Right atrium auricular region (tissue), 2 donors: ENCODE measurements around the gene MTOR. TPM values are rescaled to one million over a fixed set of nuclear protein-coding genes. Genes with fewer than 3 reads are reported as not detected.
A peak's percentile ranks its signal among the peaks of the same experiment; 100 is the strongest.

Experiments used
- DNase-seq: peaks from one replicate; pipeline ENCODE4 v3.0.0-alpha.2; 2019; ENCODE audit warnings: low spot score
- H3K27ac ChIP-seq, 2 donors: fragments of 200-600 bp; sonication (generic); 1 replicate in 1 of 2; 2 replicates in 1 of 2; pipeline ENCODE4 v1.5.1; 2016 to 2019
- H3K27me3 ChIP-seq, 2 donors: fragments of 200-600 bp; sonication (generic); one replicate each; pipeline versions ENCODE4 v1.5.1 to v1.6.0; 2017 to 2019
- H3K36me3 ChIP-seq: fragments of 200-600 bp; sonication (generic); one replicate; pipeline ENCODE4 v1.5.1; 2016
- H3K4me1 ChIP-seq, 2 donors: fragments of 200-600 bp; sonication (generic); one replicate each; pipeline versions ENCODE4 v1.5.1 to v1.6.0; 2017 to 2019
- H3K4me3 ChIP-seq, 2 donors: fragments of 200-600 bp; sonication (generic); 1 replicate in 1 of 2; 2 replicates in 1 of 2; pipeline ENCODE4 v1.5.1; 2017 to 2019; ENCODE audit warnings: mild to moderate bottlenecking in 1 of 2, moderate library complexity in 1 of 2
- H3K9me3 ChIP-seq, 2 donors: fragments of 200-600 bp; sonication (generic); one replicate each; pipeline ENCODE4 v1.5.1; 2019
- CTCF ChIP-seq, 2 donors: fragments of 200-600 bp; sonication (generic); IDR thresholded peaks; one replicate each; pipeline ENCODE4 v1.5.1; 2019; ENCODE audit warnings: antibody characterized with exemption in 2 of 2
- total RNA-seq, 2 donors: library from RNA; depleted of rRNA; stranded (reverse); fragments of >200 nt; gene quantifications; one replicate each; pipeline ENCODE4 v1.1.0, GENCODE V29; 2016

MTOR gene
- total RNA-seq, 2 donors from 2014 or later = 28.1 to 36.0 TPM

DNA sequence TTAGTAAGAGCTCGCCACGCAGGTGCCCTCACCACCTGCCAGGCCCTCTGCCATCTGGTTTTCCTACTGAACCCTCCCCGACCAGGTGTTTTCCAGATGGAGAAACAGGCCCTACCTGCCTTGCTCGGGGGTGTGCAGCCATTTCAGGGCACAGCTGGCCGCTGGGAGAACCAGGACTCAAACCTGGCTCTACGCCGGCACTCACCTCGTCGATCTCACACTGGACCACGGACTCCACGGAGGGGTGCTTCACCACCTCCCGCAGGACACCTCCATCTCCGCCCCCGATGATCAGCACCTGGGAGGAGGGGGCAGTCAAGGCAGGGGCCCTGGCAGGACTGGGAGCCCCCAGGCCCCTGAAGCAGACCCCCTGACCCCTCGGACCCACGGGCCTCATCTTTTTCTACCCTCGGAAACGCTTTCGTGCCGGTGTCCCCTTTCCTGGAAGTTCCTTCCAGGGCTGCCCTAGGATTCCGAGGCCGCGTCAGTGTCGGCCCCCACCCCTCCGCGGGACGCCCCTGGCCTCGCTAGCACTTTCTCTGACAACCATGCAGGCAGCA, 203.7 kb downstream of the MTOR start:
- Histone ChIP-seq H3K4me3 (peak overlapping the region; percentile 97 to 98), H3K36me3 (peaks cover 18% of the 10 kb centered on the region), H3K4me1 (peaks cover 0 to 27% of the 10 kb centered on the region in 2 donors), H3K27ac (no peak overlapping the region), H3K9me3 (no peaks in the 10 kb centered on the region), H3K27me3 (no peaks in the 10 kb centered on the region)
- no peak for TF ChIP-seq CTCF (IDR thresholded peaks at IDR 0.05)
- DNase-seq = no peak

- no peak for TF ChIP-seq CTCF (IDR thresholded peaks at IDR 0.05)
Measured at GRCh38 chr1:11058026-11058425, 204.3 kb downstream of the MTOR start.

DNA sequence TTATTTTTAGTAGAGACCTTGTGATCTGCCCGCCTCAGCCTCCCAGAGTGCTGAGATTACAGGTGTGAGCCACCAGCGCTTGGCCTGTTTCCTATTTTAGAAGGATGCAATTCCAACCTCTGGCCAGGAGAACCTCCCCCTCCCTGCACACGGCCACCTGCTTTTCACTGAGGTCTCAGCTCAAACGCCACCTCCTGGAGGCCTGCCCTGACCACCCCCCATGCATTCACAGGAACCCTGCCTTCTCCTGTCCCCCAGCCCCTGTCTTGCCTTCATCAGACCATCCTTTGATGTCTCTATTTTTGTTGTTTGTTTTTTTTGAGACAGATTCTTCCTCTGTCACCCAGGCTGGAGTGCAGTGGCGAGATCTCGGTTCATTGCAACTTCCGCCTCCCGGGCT, 204.9 kb downstream of the MTOR start:
- H3K27ac ChIP-seq = no peak overlapping the region
- H3K4me3 ChIP-seq = no peak overlapping the region
- H3K27me3 ChIP-seq = no peaks in the 10 kb centered on the region
- DNase-seq = no peak
- TF ChIP-seq CTCF (IDR thresholded peaks at IDR 0.05) = no peak
- H3K4me1 ChIP-seq = peaks cover 0 to 34% of the 10 kb centered on the region in 2 donors
- H3K9me3 ChIP-seq = no peaks in the 10 kb centered on the region
- peaks cover 18% of the 10 kb centered on the region for H3K36me3 ChIP-seq

More at GRCh38 chr1:11058026-11058425, 204.3 kb downstream of the MTOR start:
- Histone ChIP-seq H3K4me3 (no peak overlapping the region), H3K27me3 (no peaks in the 10 kb centered on the region), H3K9me3 (no peaks in the 10 kb centered on the region), H3K36me3 (peaks cover 18% of the 10 kb centered on the region), H3K4me1 (peaks cover 0 to 32% of the 10 kb centered on the region in 2 donors), H3K27ac (no peak overlapping the region)
- DNase-seq = no peak

Other genes starting within 250 kb of the MTOR start
- gene TARDBP, start 249.9 kb downstream of the MTOR start, total RNA-seq = 10 to 100 TPM; 60.8 to 64.6 TPM
- gene MASP2, start 215.3 kb downstream of the MTOR start, total RNA-seq = not detected
- 10 to 100 TPM; 52.8 to 71.5 TPM for gene SRM, start 202.5 kb downstream of the MTOR start, total RNA-seq
- gene EXOSC10, start 162.7 kb downstream of the MTOR start, total RNA-seq = 10 to 100 TPM; 20.5 to 22.0 TPM
- gene ANGPTL7, start 73.2 kb downstream of the MTOR start, total RNA-seq = 1 to 10 TPM; 1.6 to 4.8 TPM
- gene UBIAD1, start 10.6 kb upstream of the MTOR start, total RNA-seq = 10 to 100 TPM; 12.0 to 13.9 TPM
- gene DISP3, start 216.6 kb upstream of the MTOR start, total RNA-seq = under 1 TPM in 1 of 2 donors, not detected in 1; 0.16 TPM